HG02840 (cell line): ENCODE data around the gene INPP5A.

ENCODE experiments used
- ATAC-seq: cut with Tn5 transposase; IDR thresholded peaks from one replicate; pipeline ENCODE4 v1.9.1; 2021; ENCODE audit warnings: mild to moderate bottlenecking, moderate library complexity, moderate number of reproducible peaks; ENCODE audit not compliant: unreplicated experiment, low FRiP score

The INPP5A gene

GRCh38 chr10:132607961-132608495, 70.4 kb downstream of the INPP5A start:
- no peak for ATAC-seq

GRCh38 chr10:132608511-132609195, 71.1 kb downstream of the INPP5A start:
- no peak for ATAC-seq

- ATAC-seq, result no peak
These were observed 71.6 kb downstream of the INPP5A start for GRCh38 chr10:132609211-132609610.

DNA sequence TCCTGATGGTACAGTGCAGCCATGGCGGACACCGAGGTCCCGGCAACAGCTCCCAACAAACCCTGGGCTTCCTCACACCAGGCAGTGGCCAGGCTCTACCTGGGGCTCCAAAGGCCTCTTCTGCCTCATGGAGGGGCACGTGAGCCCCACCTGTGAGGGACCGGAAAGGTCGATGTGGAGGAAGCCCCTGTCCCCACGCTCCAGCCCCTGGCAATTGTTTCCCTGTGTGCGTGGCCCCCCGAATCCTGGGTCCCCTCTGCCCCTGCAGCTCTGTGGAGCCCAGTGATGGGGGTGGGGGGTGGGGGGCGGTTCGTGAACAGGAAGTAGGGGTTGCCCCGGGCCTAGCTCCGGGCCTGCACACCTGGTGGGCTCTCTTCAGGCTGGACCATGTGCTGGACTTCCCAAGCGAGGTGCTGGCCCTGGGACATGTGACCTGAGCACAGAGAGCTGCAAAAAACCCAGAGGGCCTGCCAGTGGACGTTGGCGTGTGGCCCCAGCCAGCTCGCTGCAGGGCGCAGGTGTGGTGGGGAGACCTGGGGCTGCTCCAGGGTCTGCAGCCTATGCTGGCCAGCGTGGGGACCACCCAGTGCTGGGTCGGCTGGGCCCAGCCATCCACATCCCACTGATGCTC, 72.6 kb downstream of the INPP5A start:
- no peak for ATAC-seq

DNA sequence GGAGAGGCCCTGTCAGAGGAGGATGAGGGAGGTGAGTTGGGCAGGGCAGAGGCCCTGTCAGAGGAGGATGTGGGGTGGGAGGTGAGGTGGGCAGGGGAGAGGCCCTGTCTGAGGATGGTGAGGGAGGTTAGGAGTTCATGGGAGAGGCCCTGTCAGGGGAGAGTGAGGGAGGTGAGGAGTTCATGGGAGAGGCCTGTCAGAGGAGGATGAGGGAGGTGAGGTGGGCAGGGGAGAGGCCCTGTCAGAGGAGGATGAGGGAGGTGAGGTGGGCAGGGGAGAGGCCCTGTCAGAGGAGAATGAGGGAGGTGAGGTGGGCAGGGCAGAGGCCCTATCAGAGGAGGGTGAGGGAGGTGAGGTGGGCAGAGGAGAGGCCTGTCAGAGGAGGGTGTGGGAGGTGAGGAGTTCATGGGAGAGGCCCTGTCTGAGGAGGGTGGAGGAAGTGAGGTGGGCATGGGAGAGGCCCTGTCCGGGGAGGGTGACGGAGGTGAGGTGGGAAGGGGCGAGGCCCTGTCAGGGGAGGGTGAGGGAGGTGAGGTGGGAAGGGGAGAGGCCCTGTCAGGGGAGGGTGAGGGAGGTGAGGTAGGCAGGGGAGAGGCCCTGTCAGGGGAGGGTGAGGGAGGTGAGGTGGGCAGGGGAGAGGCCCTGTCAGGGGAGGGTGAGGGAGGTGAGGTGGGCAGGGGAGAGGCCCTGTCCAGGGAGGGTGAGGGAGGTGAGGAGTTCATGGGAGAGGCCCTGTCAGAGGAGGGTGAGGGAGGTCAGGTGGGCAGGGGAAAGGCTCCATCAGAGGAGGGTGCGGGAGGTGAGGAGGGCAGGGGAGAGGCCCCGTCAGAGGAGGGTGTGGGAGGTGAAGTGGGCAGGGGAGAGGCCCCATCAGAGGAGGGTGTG, 73.7 kb downstream of the INPP5A start:
- no peak for ATAC-seq

DNA sequence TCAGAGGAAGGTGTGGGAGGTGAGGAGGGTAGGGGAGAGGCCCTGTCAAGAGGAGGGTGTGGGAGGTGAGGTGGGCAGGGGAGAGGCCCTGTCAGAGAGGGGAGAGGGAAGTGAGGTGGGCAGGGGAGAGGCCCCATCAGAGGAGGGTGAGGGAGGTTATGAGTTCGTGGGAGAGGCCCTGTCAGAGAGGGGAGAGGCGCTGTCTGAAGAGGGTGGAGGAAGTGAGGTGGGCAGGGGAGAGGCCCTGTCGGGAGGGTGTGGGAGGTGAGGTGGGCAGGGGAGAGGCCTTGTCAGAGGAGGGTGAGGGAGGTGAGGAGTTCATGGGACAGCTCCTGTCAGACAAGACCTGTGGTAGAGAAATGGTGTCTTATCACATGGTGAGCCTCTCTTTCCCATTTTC, 74.4 kb downstream of the INPP5A start:
- no peak for ATAC-seq

- no peak for ATAC-seq
These were observed 75.3 kb downstream of the INPP5A start for GRCh38 chr10:132612571-132613504.

DNA sequence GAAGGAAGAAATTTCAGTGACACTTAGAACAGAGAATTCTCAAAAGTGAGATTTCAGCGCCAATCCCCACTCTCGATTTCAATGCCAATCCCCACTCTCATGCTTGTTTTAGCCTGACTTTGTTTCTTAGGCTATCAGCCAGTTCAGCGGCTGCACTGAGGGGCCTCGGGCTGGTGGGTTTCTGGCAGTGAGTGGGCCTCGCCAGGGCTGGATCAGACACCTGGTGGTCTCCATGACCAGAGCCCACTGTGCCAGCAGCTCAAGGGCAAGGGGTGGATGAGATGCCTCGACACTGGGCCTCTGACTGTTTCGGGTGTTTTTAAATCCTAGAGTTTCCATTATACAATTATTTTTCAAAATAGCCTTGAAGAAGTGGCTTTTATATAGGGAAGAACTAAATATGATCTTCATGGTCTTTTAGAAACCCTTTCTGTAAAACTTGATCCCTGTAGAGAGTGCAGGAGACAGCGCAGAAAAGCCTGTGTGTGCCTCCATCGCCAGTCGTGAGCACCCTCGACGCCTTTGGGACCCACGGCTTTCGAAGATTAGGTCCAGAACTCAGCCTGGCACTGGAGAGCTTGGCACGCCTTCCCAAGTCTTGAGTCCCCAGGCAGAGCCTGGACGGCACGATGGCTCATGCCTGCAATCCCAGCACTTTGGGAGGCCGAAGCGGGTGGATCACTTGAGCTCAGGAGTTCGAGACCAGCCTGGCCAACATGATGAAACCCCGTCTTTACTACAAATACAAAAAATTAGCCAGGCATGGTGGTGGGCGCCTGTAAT, 76.2 kb downstream of the INPP5A start:
- ATAC-seq, result no peak

DNA sequence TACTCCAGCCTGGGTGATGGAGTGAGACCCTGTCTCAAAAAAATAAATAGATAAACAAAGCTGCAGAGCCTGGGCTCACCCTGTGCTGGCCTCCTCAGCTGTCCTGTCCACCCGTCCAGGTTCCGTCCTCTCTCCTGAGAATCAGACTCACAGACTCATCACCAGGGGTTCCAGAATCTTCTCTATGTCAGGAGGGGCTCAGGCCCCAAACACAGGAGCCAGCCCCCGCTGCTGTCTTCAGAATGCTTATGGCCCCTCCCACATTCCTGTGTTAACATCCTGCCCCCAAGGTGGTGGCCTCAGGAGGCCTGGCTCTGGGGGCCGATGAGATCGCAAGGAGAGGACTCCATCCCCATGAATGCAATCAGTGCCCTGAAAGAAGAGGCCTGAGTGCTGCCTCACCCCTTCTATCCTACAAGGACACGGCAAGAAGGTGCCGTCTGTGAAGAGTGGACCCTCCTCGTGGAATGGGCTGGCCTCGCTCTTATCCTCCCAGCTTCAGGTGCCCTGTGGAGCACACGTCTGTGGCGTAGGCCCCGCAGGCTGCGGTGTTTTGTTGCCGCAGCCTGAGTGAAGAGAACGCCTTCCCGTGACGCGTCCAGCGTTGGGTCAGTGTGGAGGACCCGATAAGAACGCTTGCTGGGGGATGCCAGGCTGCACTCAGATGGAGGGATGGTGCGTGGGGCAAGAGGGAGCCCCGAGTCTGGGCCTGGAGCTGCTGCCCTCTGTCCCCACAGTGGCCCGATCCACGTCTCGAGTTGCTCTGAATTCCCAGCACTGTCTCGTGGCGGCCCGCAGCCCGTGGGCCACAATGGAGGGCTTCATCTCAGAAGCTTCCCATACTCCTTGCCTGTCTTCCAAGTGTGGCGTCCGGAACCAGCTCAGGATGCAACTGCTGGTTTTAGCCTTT, 77.1 kb downstream of the INPP5A start:
- ATAC-seq, result no peak

- no peak for ATAC-seq
These were observed 78.0 kb downstream of the INPP5A start for GRCh38 chr10:132615341-132616169.

DNA sequence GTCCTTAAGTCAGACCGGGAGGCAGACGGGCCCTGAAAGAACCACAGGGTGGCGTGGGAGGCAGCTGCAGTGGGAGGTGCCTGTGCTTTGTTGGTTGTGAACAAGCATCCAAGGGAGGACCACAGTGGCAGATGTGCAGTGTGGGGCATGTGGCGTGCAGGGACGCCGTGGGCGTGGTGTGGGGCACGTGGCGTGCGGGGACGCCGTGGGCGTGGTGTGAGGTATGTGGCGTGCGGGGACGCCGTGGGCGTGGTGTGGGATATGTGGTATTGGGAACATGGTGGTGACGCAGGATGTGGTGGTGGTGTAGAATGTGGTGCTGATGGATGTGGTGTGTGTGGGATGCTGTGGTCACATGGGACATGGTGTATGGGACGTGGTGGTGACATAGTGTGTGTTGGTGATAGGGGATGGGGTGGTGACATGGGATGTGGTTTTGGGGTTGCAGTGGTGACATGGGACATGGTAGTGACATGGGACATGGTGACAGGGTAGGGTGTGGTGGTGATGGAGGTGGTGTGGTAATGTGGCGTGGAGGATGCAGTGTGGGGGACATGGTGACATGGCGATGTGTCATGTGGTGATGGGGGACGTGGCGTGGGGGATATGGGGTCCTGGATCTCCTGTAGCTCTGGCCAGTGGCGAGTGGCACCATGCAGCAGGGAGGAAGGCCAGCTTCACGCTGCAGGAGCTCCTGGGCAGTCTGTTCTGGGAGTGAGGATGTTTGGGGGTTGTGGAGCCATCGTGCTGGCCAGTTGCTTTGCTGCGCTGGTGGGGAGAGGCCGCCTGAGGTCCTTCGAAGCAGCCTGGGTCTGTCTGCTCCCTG, 78.8 kb downstream of the INPP5A start:
- no peak for ATAC-seq

DNA sequence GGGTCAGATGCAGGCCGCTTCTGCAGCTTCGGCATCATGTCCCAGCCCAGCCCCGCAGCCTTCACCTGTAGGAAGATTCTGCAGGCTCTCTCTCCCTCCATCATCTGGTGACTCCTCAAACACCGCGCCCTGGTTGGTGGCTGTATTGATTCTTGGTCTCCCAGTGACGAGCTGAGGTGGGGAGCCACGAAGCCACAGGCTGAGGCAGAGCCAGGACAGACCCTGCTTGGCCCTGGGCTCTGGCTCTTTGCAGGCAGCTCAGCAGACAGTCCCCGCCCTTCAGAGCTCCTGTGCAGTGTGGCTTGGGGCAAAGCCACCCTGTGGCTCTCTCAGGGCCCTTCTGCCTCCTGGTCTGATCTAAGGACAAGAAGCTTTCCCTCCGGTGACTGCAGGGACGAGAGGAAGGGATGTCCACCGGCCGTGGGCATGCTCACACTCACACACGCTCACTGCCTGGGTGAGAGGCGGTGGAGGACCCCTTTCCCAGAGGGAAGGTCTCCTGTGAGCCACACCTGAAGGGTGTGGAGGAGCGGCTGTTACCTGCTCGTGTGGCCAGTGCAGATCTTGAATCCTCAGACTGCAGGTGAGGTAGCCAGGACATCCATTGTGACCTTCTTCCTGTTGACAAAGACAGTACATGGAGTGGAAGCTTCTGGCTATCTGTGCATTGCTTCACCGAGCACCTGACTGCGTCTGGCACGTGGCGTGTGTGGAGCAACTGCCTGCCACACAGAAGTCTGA, 79.6 kb downstream of the INPP5A start:
- ATAC-seq, result no peak

GRCh38 chr10:132617737-132618052, 80.1 kb downstream of the INPP5A start:
- no peak for ATAC-seq

DNA sequence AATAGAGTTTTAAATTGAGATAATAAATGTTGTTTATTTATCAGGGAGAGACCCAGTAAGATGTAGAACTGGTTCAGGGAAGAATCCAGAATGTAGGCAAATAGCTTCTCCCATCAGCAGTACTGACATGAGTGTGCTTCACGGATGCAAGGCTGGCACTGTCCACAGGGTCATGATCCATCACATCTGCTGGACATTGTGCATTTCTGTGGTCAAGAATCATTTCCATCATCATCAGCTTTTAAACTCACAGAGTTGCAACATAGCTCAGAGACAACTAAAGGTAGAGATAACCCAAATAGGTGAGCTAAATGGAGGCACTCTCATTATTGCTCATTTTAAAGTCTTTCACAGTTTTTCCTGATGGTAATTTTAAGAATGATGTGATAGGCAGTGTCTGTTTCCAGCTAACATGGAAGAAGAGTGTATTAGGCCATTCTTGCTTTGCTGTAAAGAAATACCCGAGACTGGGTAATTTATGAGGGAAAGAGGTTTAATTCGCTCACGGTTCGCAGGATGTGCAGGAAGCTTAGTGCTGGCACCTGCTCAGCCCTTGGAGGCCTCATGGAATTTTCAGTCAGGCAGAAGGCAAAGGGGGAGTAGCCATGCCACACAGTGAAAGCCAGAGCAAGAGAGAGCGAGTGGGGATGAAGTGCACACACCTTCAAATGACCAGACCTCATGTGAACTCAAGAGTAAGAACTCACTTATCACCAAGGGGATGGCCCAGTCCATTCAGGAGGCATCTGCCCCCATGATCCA, 80.8 kb downstream of the INPP5A start:
- no peak for ATAC-seq

DNA sequence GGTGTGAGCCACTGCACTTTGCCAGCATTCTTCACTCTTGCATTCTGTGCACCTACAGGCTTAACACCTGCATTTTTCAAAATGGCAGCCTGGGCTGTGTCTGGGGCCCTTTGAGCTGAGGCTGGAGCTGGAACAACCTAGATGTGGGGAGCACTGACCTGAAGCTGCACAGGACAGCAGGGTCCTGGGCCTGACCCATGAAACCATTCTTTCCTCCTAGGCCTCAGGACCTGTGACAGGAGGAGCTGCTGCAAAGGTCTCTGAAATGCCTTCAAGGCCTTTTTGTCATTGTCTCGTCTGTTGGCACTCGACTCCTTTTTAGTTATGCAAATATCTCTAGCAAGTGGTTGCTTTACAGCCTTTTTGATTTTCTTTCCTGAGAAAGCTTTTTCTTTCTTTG, 82.3 kb downstream of the INPP5A start:
- no peak for ATAC-seq
